ENCODE results near the gene ARMH4. TPM values are rescaled to one million over a fixed set of nuclear protein-coding genes. Genes with fewer than 3 reads are reported as not detected.

ARMH4 gene
- total and polyA plus RNA-seq, 10 of the 15 experiments (the other 5 are each of a cell fraction or from before 2014, with no cell fraction given) = 0.50 to 0.97 (median 0.60) TPM; not detected in 7

DNA sequence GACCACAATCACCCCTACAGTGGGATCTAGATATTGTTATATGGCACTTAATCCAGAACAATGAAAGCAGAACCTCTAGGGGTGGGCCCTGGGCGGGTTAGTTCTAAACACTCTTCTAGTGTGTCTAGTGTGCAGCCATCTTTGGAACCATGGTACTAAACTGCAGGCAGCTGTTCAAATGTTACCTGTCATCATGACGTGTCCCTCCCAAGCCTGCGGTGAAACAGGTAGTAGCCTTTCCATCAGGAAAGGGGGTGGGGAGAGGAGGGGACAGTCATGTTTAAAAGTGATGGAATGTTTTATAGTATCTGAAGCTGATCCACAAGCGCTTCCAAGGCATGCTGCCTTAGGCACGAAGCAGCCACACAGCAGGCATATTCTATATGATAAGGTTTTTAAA lies 163.6 kb downstream of the ARMH4 start:
- ChIA-PET RAD21 (ENCODE audit: unreplicated experiment) (no interaction called here), SMC1A (ENCODE audit: uncharacterized antibody, unreplicated experiment) (interaction anchor here (0.9 kb wide), 1 partner anchor 10 kb away, joined by 3 read pairs; no protein-coding TSS in a partner anchor), POLR2A (no interaction called here), CTCF (interaction anchor here (0.8 kb wide), 1 partner anchor 84 kb away, joined by 3 read pairs; no protein-coding TSS in a partner anchor)
- H4K20me1 ChIP-seq (ENCODE audit: control insufficient read depth, insufficient read depth) = no peaks in the 10 kb centered on the region
- no peak overlapping the region for H3K4me2 ChIP-seq (ENCODE audit: control insufficient read depth, insufficient read depth)
- in situ Hi-C loops (cut with MboI) (no loop called here), intact Hi-C loops (cut with micrococcal nuclease; ENCODE audit: unreplicated experiment) (no loop called here)
- no peaks in the 10 kb centered on the region for H3K36me3 ChIP-seq (ENCODE audit: control insufficient read depth in 2 of 2, insufficient read depth in 2 of 2, low read length in 1 of 2)
- H3K27ac ChIP-seq (ENCODE audit: control insufficient read depth, insufficient read depth) = no peak overlapping the region
- no peak overlapping the region for H3K9ac ChIP-seq (ENCODE audit: control insufficient read depth, insufficient read depth, low read length)
- no peak overlapping the region for H3K4me3 ChIP-seq
- H3K79me2 ChIP-seq (ENCODE audit: control insufficient read depth, insufficient read depth, low read length) = no peaks in the 10 kb centered on the region
- H3K27me3 ChIP-seq (replicated peaks in 1 of 2; ENCODE audit: control insufficient read depth in 2 of 2, insufficient read depth in 2 of 2, low read length in 1 of 2) = no peaks in the 10 kb centered on the region
- no peak for DNase-seq (ENCODE audit: low read depth, low spot score)
- H3K9me3 ChIP-seq (replicated peaks; ENCODE audit: control insufficient read depth, insufficient read depth, low read length) = no peaks in the 10 kb centered on the region
- no peak for FAIRE-seq
- H3K4me1 ChIP-seq (ENCODE audit: control insufficient read depth, insufficient read depth, low read length) = no peaks in the 10 kb centered on the region
- ATAC-seq = no peak
- 11% methylated on average over 5 of the region's 5 CpGs for WGBS (ENCODE audit: insufficient coverage, insufficient replicate concordance, low lambda C conversion rate, missing lambda C conversion rate)
- no TSS peak for BruUV-seq (replicated peaks)
- TF ChIP-seq ESRRA (IDR thresholded peaks at IDR 0.05; ENCODE audit: low read length) (no peak), DPF2 (IDR thresholded peaks at IDR 0.05) (no peak), IKZF1 (conservative IDR thresholded peaks at IDR 0.05) (no peak), BRCA1 (IDR thresholded peaks at IDR 0.05; ENCODE audit: low read depth, low read length) (no peak), RB1 (IDR thresholded peaks at IDR 0.05; ENCODE audit: borderline replicate concordance) (no peak), EED (IDR thresholded peaks at IDR 0.05; ENCODE audit: low read depth) (no peak), NBN (IDR thresholded peaks at IDR 0.05) (no peak), PAX5 (IDR thresholded peaks at IDR 0.05; ENCODE audit: borderline replicate concordance, low read depth, low read length) (no peak), GATAD2B (conservative IDR thresholded peaks at IDR 0.05; ENCODE audit: low read depth) (no peak), TCF7 (IDR thresholded peaks at IDR 0.05; ENCODE audit: borderline replicate concordance) (no peak)
- TF ChIP-seq, protein P1, sequence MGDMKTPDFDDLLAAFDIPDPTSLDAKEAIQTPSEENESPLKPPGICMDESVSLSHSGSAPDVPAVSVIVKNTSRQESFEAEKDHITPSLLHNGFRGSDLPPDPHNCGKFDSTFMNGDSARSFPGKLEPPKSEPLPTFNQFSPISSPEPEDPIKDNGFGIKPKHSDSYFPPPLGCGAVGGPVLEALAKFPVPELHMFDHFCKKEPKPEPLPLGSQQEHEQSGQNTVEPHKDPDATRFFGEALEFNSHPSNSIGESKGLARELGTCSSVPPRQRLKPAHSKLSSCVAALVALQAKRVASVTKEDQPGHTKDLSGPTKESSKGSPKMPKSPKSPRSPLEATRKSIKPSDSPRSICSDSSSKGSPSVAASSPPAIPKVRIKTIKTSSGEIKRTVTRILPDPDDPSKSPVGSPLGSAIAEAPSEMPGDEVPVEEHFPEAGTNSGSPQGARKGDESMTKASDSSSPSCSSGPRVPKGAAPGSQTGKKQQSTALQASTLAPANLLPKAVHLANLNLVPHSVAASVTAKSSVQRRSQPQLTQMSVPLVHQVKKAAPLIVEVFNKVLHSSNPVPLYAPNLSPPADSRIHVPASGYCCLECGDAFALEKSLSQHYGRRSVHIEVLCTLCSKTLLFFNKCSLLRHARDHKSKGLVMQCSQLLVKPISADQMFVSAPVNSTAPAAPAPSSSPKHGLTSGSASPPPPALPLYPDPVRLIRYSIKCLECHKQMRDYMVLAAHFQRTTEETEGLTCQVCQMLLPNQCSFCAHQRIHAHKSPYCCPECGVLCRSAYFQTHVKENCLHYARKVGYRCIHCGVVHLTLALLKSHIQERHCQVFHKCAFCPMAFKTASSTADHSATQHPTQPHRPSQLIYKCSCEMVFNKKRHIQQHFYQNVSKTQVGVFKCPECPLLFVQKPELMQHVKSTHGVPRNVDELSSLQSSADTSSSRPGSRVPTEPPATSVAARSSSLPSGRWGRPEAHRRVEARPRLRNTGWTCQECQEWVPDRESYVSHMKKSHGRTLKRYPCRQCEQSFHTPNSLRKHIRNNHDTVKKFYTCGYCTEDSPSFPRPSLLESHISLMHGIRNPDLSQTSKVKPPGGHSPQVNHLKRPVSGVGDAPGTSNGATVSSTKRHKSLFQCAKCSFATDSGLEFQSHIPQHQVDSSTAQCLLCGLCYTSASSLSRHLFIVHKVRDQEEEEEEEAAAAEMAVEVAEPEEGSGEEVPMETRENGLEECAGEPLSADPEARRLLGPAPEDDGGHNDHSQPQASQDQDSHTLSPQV (IDR thresholded peaks at IDR 0.05) = no peak
- TF ChIP-seq, protein P2, sequence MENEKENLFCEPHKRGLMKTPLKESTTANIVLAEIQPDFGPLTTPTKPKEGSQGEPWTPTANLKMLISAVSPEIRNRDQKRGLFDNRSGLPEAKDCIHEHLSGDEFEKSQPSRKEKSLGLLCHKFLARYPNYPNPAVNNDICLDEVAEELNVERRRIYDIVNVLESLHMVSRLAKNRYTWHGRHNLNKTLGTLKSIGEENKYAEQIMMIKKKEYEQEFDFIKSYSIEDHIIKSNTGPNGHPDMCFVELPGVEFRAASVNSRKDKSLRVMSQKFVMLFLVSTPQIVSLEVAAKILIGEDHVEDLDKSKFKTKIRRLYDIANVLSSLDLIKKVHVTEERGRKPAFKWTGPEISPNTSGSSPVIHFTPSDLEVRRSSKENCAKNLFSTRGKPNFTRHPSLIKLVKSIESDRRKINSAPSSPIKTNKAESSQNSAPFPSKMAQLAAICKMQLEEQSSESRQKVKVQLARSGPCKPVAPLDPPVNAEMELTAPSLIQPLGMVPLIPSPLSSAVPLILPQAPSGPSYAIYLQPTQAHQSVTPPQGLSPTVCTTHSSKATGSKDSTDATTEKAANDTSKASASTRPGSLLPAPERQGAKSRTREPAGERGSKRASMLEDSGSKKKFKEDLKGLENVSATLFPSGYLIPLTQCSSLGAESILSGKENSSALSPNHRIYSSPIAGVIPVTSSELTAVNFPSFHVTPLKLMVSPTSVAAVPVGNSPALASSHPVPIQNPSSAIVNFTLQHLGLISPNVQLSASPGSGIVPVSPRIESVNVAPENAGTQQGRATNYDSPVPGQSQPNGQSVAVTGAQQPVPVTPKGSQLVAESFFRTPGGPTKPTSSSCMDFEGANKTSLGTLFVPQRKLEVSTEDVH (IDR thresholded peaks at IDR 0.05; ENCODE audit: low read depth, partially characterized antibody) = no peak
- no peak overlapping the region for H2AFZ ChIP-seq (ENCODE audit: control insufficient read depth, low read depth, low read length)
